Body of pancreas (tissue), 4 donors: ENCODE data around the gene ACACA.

ENCODE experiments used
- CTCF ChIP-seq, 7 experiments: fragments of 450-650 bp in 4 of 7; fragments of 200-600 bp in 3 of 7; sonication (generic) in 3 of 7; IDR thresholded peaks; one replicate each; pipeline ENCODE4 v1.5.1; 2016 to 2019; ENCODE audit warnings: antibody characterized with exemption in 7 of 7
- POLR2A ChIP-seq, 3 donors: fragments of 450-650 bp; IDR thresholded peaks; one replicate each; pipeline ENCODE4 v1.6.1; 2016; ENCODE audit warnings: antibody characterized with exemption in 3 of 3, mild to moderate bottlenecking in 2 of 3

DNA sequence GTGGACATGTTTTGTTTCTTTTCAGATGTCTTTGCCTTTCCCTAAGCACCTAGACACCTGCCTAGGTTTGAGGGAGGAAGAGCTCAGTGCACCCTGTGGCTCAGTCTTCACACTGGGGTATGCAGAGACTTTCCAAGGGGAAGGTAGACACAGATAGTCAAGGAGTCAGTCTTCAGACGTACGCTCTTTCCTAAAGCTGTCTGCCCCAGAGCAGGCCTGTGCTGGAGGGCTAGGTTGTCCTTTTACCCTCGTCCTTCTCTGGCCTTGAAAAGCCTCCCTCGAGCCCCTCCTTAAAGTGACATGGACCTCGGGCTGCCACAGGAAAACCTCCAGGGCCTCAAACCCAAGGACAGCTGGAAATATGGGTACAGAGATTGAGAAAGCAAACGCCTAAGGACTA is 354.2 kb downstream of the ACACA start:
- TF ChIP-seq CTCF (IDR thresholded peaks at IDR 0.05) (no peak), POLR2A (IDR thresholded peaks at IDR 0.05) (no peak)
